ENCODE measurements around the gene COPS7B.
A peak's percentile ranks its signal among the peaks of the same experiment; 100 is the strongest.
"Not testable (repeated sequence)": the region's sequence is repeated elsewhere in the genome, so short reads cannot be mapped to it uniquely, and the experiment has no call there.

The COPS7B gene

GRCh38 chr2:231786177-231786916 is at the start of gene COPS7B:
Gene COPS7B (plus strand): TSS chr2:231786445. CDS start chr2:231788571, 2,126 bp downstream.
- H3K36me3 ChIP-seq (replicated peaks; ENCODE audit: low read depth, low read length): peaks cover 3% of the 10 kb centered on the region
- no peak for TF ChIP-seq EZH2phosphoT487 (IDR thresholded peaks at IDR 0.05; ENCODE audit: low read depth)
- peak; percentile 56 for TF ChIP-seq CTCF (IDR thresholded peaks at IDR 0.05; ENCODE audit: low read depth, low read length)

GRCh38 chr2:231737761-231738160 is 48.5 kb upstream of the COPS7B start:
- no peaks in the 10 kb centered on the region for H3K27me3 ChIP-seq (ENCODE audit: low read depth, low read length)
- no peak overlapping the region for H2AFZ ChIP-seq (ENCODE audit: low read depth, low read length)
- no peaks in the 10 kb centered on the region for H3K9me3 ChIP-seq (ENCODE audit: insufficient read depth, low read length)
- no peaks in the 10 kb centered on the region for H4K20me1 ChIP-seq (ENCODE audit: insufficient read depth, low read length)
- no peak overlapping the region for H3K4me2 ChIP-seq (ENCODE audit: low read length)
- H3K4me3 ChIP-seq (ENCODE audit: low read length): no peak overlapping the region
- H3K27ac ChIP-seq (ENCODE audit: low read length): no peak overlapping the region
- H3K79me2 ChIP-seq (ENCODE audit: low read length): no peaks in the 10 kb centered on the region
- no peaks in the 10 kb centered on the region for H3K4me1 ChIP-seq (ENCODE audit: low read length)
- no peak overlapping the region for H3K9ac ChIP-seq (ENCODE audit: low read length)
- no peak for TF ChIP-seq EZH2phosphoT487 (IDR thresholded peaks at IDR 0.05; ENCODE audit: low read depth)
- no peak for TF ChIP-seq CTCF (IDR thresholded peaks at IDR 0.05; ENCODE audit: low read depth, low read length)
- peaks cover 3% of the 10 kb centered on the region for H3K36me3 ChIP-seq (replicated peaks; ENCODE audit: low read depth, low read length)

More at GRCh38 chr2:231786177-231786916, at the start of gene COPS7B:
- Histone ChIP-seq H3K4me1 (ENCODE audit: low read length) (peaks cover 25% of the 10 kb centered on the region), H3K9ac (ENCODE audit: low read length) (peak within 1 kb of the TSS; percentile 78), H3K79me2 (ENCODE audit: low read length) (peaks cover 46% of the 10 kb centered on the region), H3K4me2 (ENCODE audit: low read length) (peak within 1 kb of the TSS; percentile 96), H3K4me3 (ENCODE audit: low read length) (peak within 1 kb of the TSS; percentile 94), H4K20me1 (ENCODE audit: insufficient read depth, low read length) (no peaks in the 10 kb centered on the region), H2AFZ (ENCODE audit: low read depth, low read length) (peak within 1 kb of the TSS; percentile 90), H3K9me3 (ENCODE audit: insufficient read depth, low read length) (no peaks in the 10 kb centered on the region), H3K27ac (ENCODE audit: low read length) (peak within 1 kb of the TSS; percentile 56), H3K27me3 (ENCODE audit: low read depth, low read length) (no peaks in the 10 kb centered on the region)

- Histone ChIP-seq H3K36me3 (replicated peaks; ENCODE audit: low read depth, low read length) (no peaks in the 10 kb centered on the region), H3K4me1 (ENCODE audit: low read length) (no peaks in the 10 kb centered on the region), H3K4me2 (ENCODE audit: low read length) (no peak overlapping the region), H3K27me3 (ENCODE audit: low read depth, low read length) (no peaks in the 10 kb centered on the region), H4K20me1 (ENCODE audit: insufficient read depth, low read length) (no peaks in the 10 kb centered on the region), H3K9me3 (ENCODE audit: insufficient read depth, low read length) (no peaks in the 10 kb centered on the region), H3K27ac (ENCODE audit: low read length) (no peak overlapping the region), H2AFZ (ENCODE audit: low read depth, low read length) (no peak overlapping the region), H3K9ac (ENCODE audit: low read length) (no peak overlapping the region), H3K4me3 (ENCODE audit: low read length) (no peak overlapping the region), H3K79me2 (ENCODE audit: low read length) (no peaks in the 10 kb centered on the region)
- TF ChIP-seq CTCF (IDR thresholded peaks at IDR 0.05; ENCODE audit: low read depth, low read length): no peak
- no peak for TF ChIP-seq EZH2phosphoT487 (IDR thresholded peaks at IDR 0.05; ENCODE audit: low read depth)
These were observed 42.7 kb upstream of the COPS7B start for GRCh38 chr2:231743376-231744116.

- Histone ChIP-seq H3K4me2 (ENCODE audit: low read length) (no peak overlapping the region), H2AFZ (ENCODE audit: low read depth, low read length) (no peak overlapping the region), H3K27ac (ENCODE audit: low read length) (no peak overlapping the region), H3K4me1 (ENCODE audit: low read length) (no peaks in the 10 kb centered on the region), H3K27me3 (ENCODE audit: low read depth, low read length) (no peaks in the 10 kb centered on the region), H4K20me1 (ENCODE audit: insufficient read depth, low read length) (no peaks in the 10 kb centered on the region), H3K9me3 (ENCODE audit: insufficient read depth, low read length) (no peaks in the 10 kb centered on the region), H3K36me3 (replicated peaks; ENCODE audit: low read depth, low read length) (no peaks in the 10 kb centered on the region), H3K79me2 (ENCODE audit: low read length) (no peaks in the 10 kb centered on the region), H3K9ac (ENCODE audit: low read length) (no peak overlapping the region), H3K4me3 (ENCODE audit: low read length) (no peak overlapping the region)
- TF ChIP-seq EZH2phosphoT487 (IDR thresholded peaks at IDR 0.05; ENCODE audit: low read depth) (no peak), CTCF (IDR thresholded peaks at IDR 0.05; ENCODE audit: low read depth, low read length) (no peak)
These were observed 40.8 kb upstream of the COPS7B start for GRCh38 chr2:231745303-231746038.

GRCh38 chr2:231748153-231748896 is 37.9 kb upstream of the COPS7B start:
- not testable (repeated sequence) for H3K4me1 ChIP-seq (ENCODE audit: low read length); H2AFZ ChIP-seq (ENCODE audit: low read depth, low read length); H3K79me2 ChIP-seq (ENCODE audit: low read length); H3K4me2 ChIP-seq (ENCODE audit: low read length); H3K27me3 ChIP-seq (ENCODE audit: low read depth, low read length); H3K9ac ChIP-seq (ENCODE audit: low read length); H3K27ac ChIP-seq (ENCODE audit: low read length); H3K9me3 ChIP-seq (ENCODE audit: insufficient read depth, low read length); H3K4me3 ChIP-seq (ENCODE audit: low read length); H4K20me1 ChIP-seq (ENCODE audit: insufficient read depth, low read length); H3K36me3 ChIP-seq (replicated peaks; ENCODE audit: low read depth, low read length)

Data from OCI-LY3 (cell line).